Smooth muscle cell (in vitro differentiated cells): ENCODE results near the gene GRIA1. TPM values are rescaled to one million over a fixed set of nuclear protein-coding genes. Genes with fewer than 3 reads are reported as not detected.

Experiments
- DNase-seq: peaks from one replicate; lab custom pipeline; 2025; ENCODE audit not compliant: unreplicated experiment; lab: John Stamatoyannopoulos, UW
- H2AFZ ChIP-seq: fragments of 200-600 bp; sonication (generic); 2 replicates; pipeline ENCODE4 v1.6.0; 2016; ENCODE audit warnings: antibody characterized with exemption, low read depth, mild to moderate bottlenecking
- H3F3A ChIP-seq: fragments of 200-600 bp; sonication (generic); 2 replicates; pipeline ENCODE4 v1.6.0; 2017; ENCODE audit warnings: antibody characterized with exemption, low read depth
- H3K27ac ChIP-seq: fragments of 200-600 bp; sonication (generic); 2 replicates; pipeline ENCODE4 v1.5.1; 2016; ENCODE audit warnings: low read depth, mild to moderate bottlenecking
- H3K27me3 ChIP-seq: fragments of 200-600 bp; sonication (generic); 2 replicates; pipeline ENCODE4 v1.6.1; 2016; ENCODE audit warnings: low read depth, mild to moderate bottlenecking
- H3K36me3 ChIP-seq: fragments of 200-600 bp; sonication (generic); 2 replicates; pipeline ENCODE4 v1.5.1; 2016; ENCODE audit warnings: low read depth
- H3K4me1 ChIP-seq: fragments of 200-600 bp; sonication (generic); 2 replicates; pipeline ENCODE4 v1.5.1; 2016; ENCODE audit warnings: low read depth
- H3K4me2 ChIP-seq: fragments of 200-600 bp; sonication (generic); 2 replicates; pipeline ENCODE4 v1.6.0; 2016; ENCODE audit warnings: mild to moderate bottlenecking
- H3K4me3 ChIP-seq: fragments of 200-600 bp; sonication (generic); 2 replicates; pipeline ENCODE4 v1.5.1; 2016; ENCODE audit warnings: mild to moderate bottlenecking
- H3K79me2 ChIP-seq: fragments of 200-600 bp; sonication (generic); 2 replicates; pipeline ENCODE4 v1.6.0; 2016; ENCODE audit warnings: low read depth, mild to moderate bottlenecking
- H3K9ac ChIP-seq: fragments of 200-600 bp; sonication (generic); 2 replicates; pipeline ENCODE4 v1.6.0; 2016; ENCODE audit warnings: low read depth
- H3K9me3 ChIP-seq: fragments of 200-600 bp; sonication (generic); replicated peaks from 2 replicates; pipeline ENCODE4 v1.5.1; 2016; ENCODE audit warnings: low read depth
- H4K20me1 ChIP-seq: fragments of 200-600 bp; sonication (generic); 2 replicates; pipeline ENCODE4 v1.6.0; 2016; ENCODE audit warnings: low read depth
- WGBS: methylation state at CpG from one replicate; pipeline ENCODE4 v1.1.7; 2016; ENCODE audit warnings: low lambda C conversion rate; 5-methylcytosine and 5-hydroxymethylcytosine counted together
- polyA plus RNA-seq: library from polyadenylated mRNA; unstranded; fragments of >200 nt; fragmentation: Nextera tagmentation; extraction: Ambion mirVana; gene quantifications from 2 replicates; pipeline ENCODE4 v1.2.1, GENCODE V29; 2016
- total RNA-seq: library from RNA; depleted of rRNA; stranded (reverse); fragments of >200 nt; gene quantifications from 2 replicates; pipeline ENCODE4 v1.2.3, GENCODE V29; 2014
- TF ChIP-seq, protein P1 (sequence below): fragments of 200-600 bp; sonication (generic); IDR thresholded peaks from 2 replicates; pipeline ENCODE4 v1.5.1; 2017; ENCODE audit warnings: borderline replicate concordance, mild to moderate bottlenecking, antibody characterized with exemption; ENCODE audit not compliant: insufficient read depth, poor library complexity, severe bottlenecking

Gene GRIA1
- total and polyA plus RNA-seq, 2 experiments from 2014 or later = 0.17 to 0.94 TPM

DNA sequence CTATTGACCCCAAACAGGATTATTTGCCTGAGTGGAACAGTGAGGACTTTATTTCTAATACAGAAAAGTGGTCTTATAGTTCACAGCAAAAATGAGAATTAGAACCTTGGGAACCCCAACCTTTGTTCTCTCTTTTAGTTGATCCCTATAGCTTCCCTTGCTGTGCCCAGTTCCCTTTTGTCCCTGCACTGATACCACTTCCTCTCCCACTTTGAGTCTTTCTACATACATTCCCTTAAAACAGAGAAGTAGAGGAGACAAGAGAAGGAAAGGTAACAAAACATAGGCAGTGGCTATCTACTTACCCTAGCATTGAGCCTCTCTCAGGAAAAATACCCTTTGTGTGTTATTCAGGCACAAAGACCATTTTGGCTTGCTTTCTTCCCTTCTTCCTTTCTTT is 301.8 kb downstream of the GRIA1 start:
- Histone ChIP-seq H3K4me3 (no peak overlapping the region), H3K36me3 (no peaks in the 10 kb centered on the region), H3K9ac (no peak overlapping the region), H3K4me2 (no peak overlapping the region), H2AFZ (no peak overlapping the region), H3K27ac (no peak overlapping the region), H3K9me3 (no peaks in the 10 kb centered on the region), H3K4me1 (no peaks in the 10 kb centered on the region), H3K27me3 (no peaks in the 10 kb centered on the region), H4K20me1 (no peaks in the 10 kb centered on the region), H3K79me2 (no peaks in the 10 kb centered on the region), H3F3A (no peaks in the 10 kb centered on the region)
- DNase-seq = no peak
- TF ChIP-seq, protein P1, sequence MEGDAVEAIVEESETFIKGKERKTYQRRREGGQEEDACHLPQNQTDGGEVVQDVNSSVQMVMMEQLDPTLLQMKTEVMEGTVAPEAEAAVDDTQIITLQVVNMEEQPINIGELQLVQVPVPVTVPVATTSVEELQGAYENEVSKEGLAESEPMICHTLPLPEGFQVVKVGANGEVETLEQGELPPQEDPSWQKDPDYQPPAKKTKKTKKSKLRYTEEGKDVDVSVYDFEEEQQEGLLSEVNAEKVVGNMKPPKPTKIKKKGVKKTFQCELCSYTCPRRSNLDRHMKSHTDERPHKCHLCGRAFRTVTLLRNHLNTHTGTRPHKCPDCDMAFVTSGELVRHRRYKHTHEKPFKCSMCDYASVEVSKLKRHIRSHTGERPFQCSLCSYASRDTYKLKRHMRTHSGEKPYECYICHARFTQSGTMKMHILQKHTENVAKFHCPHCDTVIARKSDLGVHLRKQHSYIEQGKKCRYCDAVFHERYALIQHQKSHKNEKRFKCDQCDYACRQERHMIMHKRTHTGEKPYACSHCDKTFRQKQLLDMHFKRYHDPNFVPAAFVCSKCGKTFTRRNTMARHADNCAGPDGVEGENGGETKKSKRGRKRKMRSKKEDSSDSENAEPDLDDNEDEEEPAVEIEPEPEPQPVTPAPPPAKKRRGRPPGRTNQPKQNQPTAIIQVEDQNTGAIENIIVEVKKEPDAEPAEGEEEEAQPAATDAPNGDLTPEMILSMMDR = no peak

DNA sequence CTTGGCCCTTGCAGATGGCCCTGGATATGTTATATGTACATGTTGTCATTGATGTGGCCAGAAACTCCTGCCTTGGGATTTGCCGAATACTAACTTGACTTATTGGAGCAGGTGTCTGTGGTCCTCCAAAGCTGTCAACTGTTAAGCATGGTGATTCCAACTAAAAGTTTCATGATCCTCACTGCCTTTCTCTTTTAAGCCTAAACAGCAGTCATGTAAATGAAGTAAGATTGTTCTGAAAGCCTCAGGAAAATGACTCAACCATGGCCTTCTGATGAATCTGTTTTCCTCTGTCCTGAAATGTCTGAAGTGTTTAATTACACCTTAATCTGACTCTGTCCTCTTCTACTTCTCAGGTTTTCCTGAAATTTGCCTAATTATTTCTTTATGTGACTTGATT is 303.2 kb downstream of the GRIA1 start:
- TF ChIP-seq, protein P1 = no peak
- Histone ChIP-seq H3K9ac (no peak overlapping the region), H3K27ac (no peak overlapping the region), H3F3A (no peaks in the 10 kb centered on the region), H3K4me2 (no peak overlapping the region), H4K20me1 (no peaks in the 10 kb centered on the region), H3K4me3 (no peak overlapping the region), H3K9me3 (no peaks in the 10 kb centered on the region), H3K36me3 (no peaks in the 10 kb centered on the region), H3K27me3 (no peaks in the 10 kb centered on the region), H3K4me1 (no peaks in the 10 kb centered on the region), H3K79me2 (no peaks in the 10 kb centered on the region), H2AFZ (no peak overlapping the region)
- 100% methylated on average over 1 of the region's 1 CpG for WGBS
- no peak for DNase-seq

DNA sequence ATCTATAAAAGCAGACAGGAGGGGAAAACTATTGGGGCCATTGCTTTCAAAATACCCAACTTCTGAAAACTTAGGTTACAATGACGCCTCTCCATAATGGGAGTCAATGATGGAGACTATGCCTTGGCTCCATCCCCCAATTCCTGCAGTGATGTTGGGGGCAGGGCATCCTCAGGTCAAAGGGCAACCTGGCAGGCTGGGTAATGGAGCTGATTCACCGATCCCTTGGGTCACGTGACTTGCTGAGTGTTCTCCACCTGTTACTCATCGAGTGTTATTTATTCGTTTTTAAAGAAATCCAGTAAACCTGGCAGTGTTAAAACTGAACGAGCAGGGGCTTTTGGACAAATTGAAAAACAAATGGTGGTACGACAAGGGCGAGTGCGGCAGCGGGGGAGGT is 303.9 kb downstream of the GRIA1 start:
- Histone ChIP-seq H3K4me3 (no peak overlapping the region), H3K9me3 (no peaks in the 10 kb centered on the region), H3K4me2 (no peak overlapping the region), H4K20me1 (no peaks in the 10 kb centered on the region), H3K27ac (no peak overlapping the region), H3F3A (no peaks in the 10 kb centered on the region), H3K9ac (no peak overlapping the region), H3K4me1 (no peaks in the 10 kb centered on the region), H3K79me2 (no peaks in the 10 kb centered on the region), H3K27me3 (no peaks in the 10 kb centered on the region), H2AFZ (no peak overlapping the region), H3K36me3 (no peaks in the 10 kb centered on the region)
- TF ChIP-seq, protein P1 = no peak
- no peak for DNase-seq
- 93% methylated on average over 10 of the region's 10 CpGs for WGBS

DNA sequence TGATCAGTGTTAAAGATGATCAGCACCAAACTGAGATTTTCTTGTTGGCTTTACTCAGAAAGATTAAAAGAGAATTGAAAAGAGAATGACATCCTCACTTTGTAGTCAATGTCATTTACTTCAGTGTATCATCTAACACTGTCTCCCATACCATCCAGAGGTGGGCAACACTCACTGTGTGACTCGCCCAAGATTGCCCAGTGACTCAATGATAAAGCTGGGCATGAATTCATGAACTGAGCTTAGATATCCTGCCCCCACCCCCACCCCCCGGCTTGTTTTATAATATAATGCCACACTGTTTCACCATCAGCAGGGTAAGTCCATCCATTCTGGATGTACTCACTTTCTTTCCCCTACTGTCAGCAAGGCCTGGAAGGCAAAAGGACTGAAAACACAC is 306.1 kb downstream of the GRIA1 start:
- Histone ChIP-seq H3K4me2 (no peak overlapping the region), H4K20me1 (no peaks in the 10 kb centered on the region), H3K79me2 (no peaks in the 10 kb centered on the region), H3F3A (no peaks in the 10 kb centered on the region), H2AFZ (no peak overlapping the region), H3K27me3 (no peaks in the 10 kb centered on the region), H3K27ac (no peak overlapping the region), H3K4me3 (no peak overlapping the region), H3K36me3 (no peaks in the 10 kb centered on the region), H3K9ac (no peak overlapping the region), H3K4me1 (no peaks in the 10 kb centered on the region), H3K9me3 (no peaks in the 10 kb centered on the region)
- TF ChIP-seq, protein P1 = no peak
- 89% methylated on average over 2 of the region's 2 CpGs for WGBS
- no peak for DNase-seq
